HCT116 (cell line): ENCODE measurements around the gene TSC22D3. TPM values are rescaled to one million over a fixed set of nuclear protein-coding genes. Genes with fewer than 3 reads are reported as not detected.

Source experiments
- ATAC-seq: fragments of 200-7000 bp; cut with Tn5 transposase; 2 replicates; pipeline ENCODE4 v1.9.1; 2020; ENCODE audit warnings: mild to moderate bottlenecking, moderate library complexity
- BruUV-seq: library from RNA; stranded (reverse); fragments of 400-500 nt; replicated peaks from 2 replicates; lab custom pipeline; 2021; lab: Mats Ljungman, UMichigan
- CTCF ChIA-PET: fragments of 300-600 bp; sonication (Branson Sonifier 250); formaldehyde crosslinking; loops from one replicate; lab custom pipeline; 2021; ENCODE audit warnings: antibody characterized with exemption; lab: Charles Lee
- POLR2A ChIA-PET: fragments of 300-600, 350-600 bp; sonication (Branson Sonifier 250); formaldehyde crosslinking; loops from one replicate; lab custom pipeline; 2021; ENCODE audit warnings: antibody characterized with exemption; lab: Charles Lee
- RAD21 ChIA-PET, 2 experiments: fragments of 300-600 bp; sonication (Branson Sonifier 250); formaldehyde crosslinking; loops; one replicate each; lab custom pipeline; 2023; ENCODE audit warnings: low total read pairs in 2 of 2; ENCODE audit not compliant: uncharacterized antibody in 2 of 2, unreplicated experiment in 2 of 2, low non-redundant PET in 1 of 2; lab: Charles Lee
- DNase-seq: peaks from one replicate; pipeline ENCODE4 v3.0.0-alpha.2; 2010; ENCODE audit warnings: low read depth, low spot score
- H2AFZ ChIP-seq: fragments of 200-600 bp; shearing (Covaris generic), sonication (generic); 2 replicates; pipeline ENCODE4 v1.6.1; 2017; ENCODE audit warnings: low read depth, mixed run types, mixed read lengths, antibody characterized with exemption, low read length; ENCODE audit not compliant: poor library complexity, severe bottlenecking
- H3K27ac ChIP-seq: 2 replicates; pipeline ENCODE4 v1.5.1; 2012; ENCODE audit warnings: low read depth, low read length
- H3K27me3 ChIP-seq: fragments of 200-600 bp; sonication (generic); 2 replicates; pipeline ENCODE4 v1.6.1; 2016; ENCODE audit warnings: mixed run types, low read length, mixed read lengths; ENCODE audit not compliant: insufficient read depth
- H3K36me3 ChIP-seq, 2 experiments: fragments of 200-500 bp in 1 of 2; fragments of 200-600 bp in 1 of 2; sonication (Bioruptor generic) in 1 of 2; sonication (generic) in 1 of 2; 2 replicates each; pipeline versions ENCODE4 v1.5.1 to v1.6.1; 2014 to 2016; ENCODE audit warnings: low read length in 2 of 2, inconsistent platforms in 1 of 2, mixed read lengths in 1 of 2, mixed run types in 1 of 2; ENCODE audit not compliant: insufficient read depth in 2 of 2, control insufficient read depth in 1 of 2
- H3K4me1 ChIP-seq, 2 experiments: fragments of 200-600 bp in 1 of 2; sonication (generic) in 1 of 2; 2 replicates each; pipeline versions ENCODE4 v1.5.1 to v1.6.1; 2012 to 2017; ENCODE audit warnings: low read length in 2 of 2, inconsistent platforms in 1 of 2, mild to moderate bottlenecking in 1 of 2, mixed read lengths in 1 of 2, mixed run types in 1 of 2, moderate library complexity in 1 of 2; ENCODE audit not compliant: insufficient read depth in 2 of 2, control insufficient read depth in 1 of 2
- H3K4me2 ChIP-seq: fragments of 200-600 bp; sonication (generic); 2 replicates; pipeline ENCODE4 v1.6.1; 2017; ENCODE audit warnings: mixed run types, low read length, mixed read lengths
- H3K4me3 ChIP-seq, 2 experiments: fragments of 200-600 bp in 1 of 2; sonication (generic) in 1 of 2; replicated peaks in 1 of 2; 2 replicates each; pipeline ENCODE4 v1.5.1; 2011 to 2016; ENCODE audit warnings: low read length in 2 of 2, control low read depth in 1 of 2, low read depth in 1 of 2, mild to moderate bottlenecking in 1 of 2, mixed read lengths in 1 of 2, mixed run types in 1 of 2
- H3K79me2 ChIP-seq: fragments of 200-600 bp; sonication (generic); 2 replicates; pipeline ENCODE4 v1.6.1; 2017; ENCODE audit warnings: mild to moderate bottlenecking, mixed run types, low read length, moderate library complexity, mixed read lengths; ENCODE audit not compliant: insufficient read depth
- H3K9ac ChIP-seq: fragments of 200-600 bp; sonication (generic); 2 replicates; pipeline ENCODE4 v1.6.1; 2016; ENCODE audit warnings: low read length, mixed read lengths
- H3K9me2 ChIP-seq: fragments of 200-600 bp; sonication (generic), shearing (Covaris generic); 2 replicates; pipeline ENCODE4 v1.6.1; 2017; ENCODE audit warnings: mixed run types, mild to moderate bottlenecking, moderate library complexity; ENCODE audit not compliant: insufficient read depth
- H3K9me3 ChIP-seq, 2 experiments: fragments of 200-500 bp in 1 of 2; fragments of 200-600 bp in 1 of 2; sonication (Bioruptor generic) in 1 of 2; sonication (generic) in 1 of 2; 2 replicates each; pipeline ENCODE4 v1.6.1; 2014 to 2017; ENCODE audit warnings: low read length in 2 of 2, mixed read lengths in 2 of 2, inconsistent platforms in 1 of 2, low read depth in 1 of 2, mild to moderate bottlenecking in 1 of 2, mixed run types in 1 of 2, moderate library complexity in 1 of 2; ENCODE audit not compliant: control insufficient read depth in 1 of 2, insufficient read depth in 1 of 2
- H4K20me1 ChIP-seq: fragments of 200-600 bp; sonication (generic), shearing (Covaris generic); 2 replicates; pipeline ENCODE4 v1.6.1; 2017; ENCODE audit warnings: mixed run types, mild to moderate bottlenecking, moderate library complexity; ENCODE audit not compliant: insufficient read depth
- CBX3 ChIP-seq: IDR thresholded peaks from 2 replicates; pipeline ENCODE4 v1.6.1; 2012; ENCODE audit warnings: low read depth
- CEBPB ChIP-seq: IDR thresholded peaks from 2 replicates; pipeline ENCODE4 v1.6.1; 2012; ENCODE audit warnings: low read depth
- EGR1 ChIP-seq: IDR thresholded peaks from 2 replicates; pipeline ENCODE4 v1.6.1; 2012; ENCODE audit warnings: low read depth
- EZH2 ChIP-seq: fragments of 200-600 bp; sonication (generic); IDR thresholded peaks from 2 replicates; pipeline ENCODE4 v1.6.1; 2017; ENCODE audit warnings: antibody characterized with exemption, mixed run types
- EZH2phosphoT487 ChIP-seq: fragments of 200-600 bp; IDR thresholded peaks from 2 replicates; pipeline ENCODE4 v1.6.1; 2018; ENCODE audit warnings: antibody characterized with exemption, borderline replicate concordance
- FOSL1 ChIP-seq: IDR thresholded peaks from 2 replicates; pipeline ENCODE4 v1.6.1; 2012; ENCODE audit warnings: low read depth
- JUND ChIP-seq: IDR thresholded peaks from 2 replicates; pipeline ENCODE4 v1.6.1; 2012
- POLR2A ChIP-seq: IDR thresholded peaks from 2 replicates; pipeline ENCODE4 v1.7.0; 2011; ENCODE audit warnings: borderline replicate concordance; ENCODE audit not compliant: insufficient read depth, insufficient read length; ENCODE audit errors: extremely low read depth
- POLR2AphosphoS5 ChIP-seq: IDR thresholded peaks from 2 replicates; pipeline ENCODE4 v1.6.1; 2011; ENCODE audit warnings: mild to moderate bottlenecking, low read depth, low read length, moderate library complexity
- RAD21 ChIP-seq: IDR thresholded peaks from 2 replicates; pipeline ENCODE4 v1.6.1; 2012; ENCODE audit warnings: low read depth, mild to moderate bottlenecking
- SIN3A ChIP-seq: IDR thresholded peaks from 2 replicates; pipeline ENCODE4 v1.6.1; 2012; ENCODE audit warnings: low read depth
- SP1 ChIP-seq: IDR thresholded peaks from 2 replicates; pipeline ENCODE4 v1.6.1; 2012; ENCODE audit warnings: low read depth
- TCF7L2 ChIP-seq: IDR thresholded peaks from 2 replicates; pipeline ENCODE4 v1.7.0; 2011; ENCODE audit warnings: borderline replicate concordance, inconsistent platforms; ENCODE audit not compliant: insufficient read depth, insufficient read length; ENCODE audit errors: extremely low read depth
- YY1 ChIP-seq: IDR thresholded peaks from 2 replicates; pipeline ENCODE4 v1.6.1; 2011; ENCODE audit warnings: low read length, low read depth, moderate library complexity, mild to moderate bottlenecking; ENCODE audit not compliant: insufficient replicate concordance; ENCODE audit errors: extremely low read depth
- ZFX ChIP-seq: fragments of 450-650 bp; IDR thresholded peaks from 2 replicates; pipeline ENCODE4 v1.6.1; 2017
- intact Hi-C: fragments of 100-400 bp; cut with micrococcal nuclease; formaldehyde crosslinking; loops from 2 replicates; pipeline ENCODE4 v1.10.0; 2022
- total RNA-seq: library from RNA; stranded (reverse); gene quantifications from one replicate; pipeline ENCODE4 v1.2.1, GENCODE V29; 2021; ENCODE audit not compliant: unreplicated experiment
- TF ChIP-seq, protein P1 (sequence below): IDR thresholded peaks from 2 replicates; pipeline ENCODE4 v1.6.1; 2012
- TF ChIP-seq, protein P2 (sequence below): IDR thresholded peaks from 2 replicates; pipeline ENCODE4 v1.6.1; 2011; ENCODE audit warnings: mild to moderate bottlenecking, low read length, moderate library complexity; ENCODE audit not compliant: insufficient replicate concordance; ENCODE audit errors: extremely low read depth

The TSC22D3 gene
- total RNA-seq, 1 experiment from 2014 or later = 24.6 TPM

DNA sequence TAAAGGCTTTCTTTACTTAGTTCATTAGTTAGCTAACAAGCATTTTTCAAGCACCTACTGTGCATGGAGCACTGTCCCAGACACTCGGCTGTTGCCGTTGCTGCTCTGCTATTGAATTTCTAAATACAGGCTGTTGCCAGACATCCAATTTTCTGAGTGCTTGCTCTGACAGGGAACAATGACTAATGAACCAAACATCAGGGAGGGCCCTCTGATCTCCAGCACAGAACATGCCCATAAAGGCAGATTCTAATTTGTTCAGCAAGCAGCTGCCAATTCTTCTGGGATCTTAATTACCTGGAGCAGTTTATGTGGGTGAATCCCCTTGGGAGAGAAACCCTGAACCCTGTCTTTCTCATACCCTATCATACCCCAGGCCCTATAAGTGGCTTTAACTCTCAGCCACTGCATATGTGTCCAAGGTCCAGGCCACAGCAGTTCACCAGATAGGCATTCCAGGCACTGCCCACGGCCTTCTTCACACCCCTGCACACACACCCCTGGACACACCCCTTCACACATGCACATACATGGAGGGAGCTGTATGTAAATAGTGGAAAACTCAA lies 27.9 kb downstream of the TSC22D3 start:
- TF ChIP-seq EZH2 (no peak), ZFX (no peak), JUND (no peak), RAD21 (no peak), CBX3 (no peak), FOSL1 (peak; percentile 33; the same call in 1 of the 2 replicates), SIN3A (no peak), SP1 (0 out of 2 replicates have a peak, but pooled peaks have one; percentile 20), POLR2AphosphoS5 (no peak), EGR1 (no peak), TCF7L2 (peak; percentile 59), CEBPB (no peak)
- TF ChIP-seq, protein P1, sequence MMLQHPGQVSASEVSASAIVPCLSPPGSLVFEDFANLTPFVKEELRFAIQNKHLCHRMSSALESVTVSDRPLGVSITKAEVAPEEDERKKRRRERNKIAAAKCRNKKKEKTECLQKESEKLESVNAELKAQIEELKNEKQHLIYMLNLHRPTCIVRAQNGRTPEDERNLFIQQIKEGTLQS = no peak
- TF ChIP-seq, all 23 proteins: peak for 3
- BruUV-seq = no TSS peak
- RAD21 ChIA-PET = no interaction called here
- H3K27me3 ChIP-seq = no peaks in the 10 kb centered on the region
- H3K9ac ChIP-seq = no peak overlapping the region
- no peak overlapping the region for H3K4me3 ChIP-seq
- DNase-seq = no peak
- ATAC-seq = peak; percentile 70
- H4K20me1 ChIP-seq = no peaks in the 10 kb centered on the region
- H3K36me3 ChIP-seq = no peaks in the 10 kb centered on the region
- H3K9me3 ChIP-seq = no peaks in the 10 kb centered on the region
- no peak overlapping the region for H3K27ac ChIP-seq
- POLR2A ChIA-PET = no interaction called here
- H3K4me2 ChIP-seq = peak overlapping the region; percentile 40
- H3K4me1 ChIP-seq = peaks cover 12 to 13% of the 10 kb centered on the region in 2 experiments; a peak in 3 of 4 replicates
- intact Hi-C loops = no loop called here
- H2AFZ ChIP-seq = no peak overlapping the region
- CTCF ChIA-PET = no interaction called here
- H3K9me2 ChIP-seq = no peaks in the 10 kb centered on the region
- no peaks in the 10 kb centered on the region for H3K79me2 ChIP-seq

DNA sequence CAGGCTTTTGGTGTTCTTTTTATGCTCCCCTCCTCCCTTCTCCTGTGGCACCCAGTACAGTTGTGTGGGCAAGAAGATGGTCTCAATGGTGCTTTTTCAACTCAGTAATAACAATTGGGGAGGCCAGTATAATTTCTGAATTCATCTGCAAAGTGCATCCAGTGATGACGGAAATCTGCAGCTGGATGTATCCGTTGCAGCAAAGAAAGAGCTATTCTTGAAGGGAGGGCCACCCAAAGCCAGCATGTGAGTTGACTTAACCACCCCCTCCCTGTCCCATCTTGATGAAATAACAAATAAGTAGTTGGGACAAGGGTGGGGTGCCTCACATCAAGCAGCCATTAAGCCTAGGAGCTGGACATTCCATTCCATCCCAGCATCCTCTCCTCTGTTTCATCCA lies 30.7 kb downstream of the TSC22D3 start:
- no peaks in the 10 kb centered on the region for H3K79me2 ChIP-seq
- no peak overlapping the region for H3K9ac ChIP-seq
- BruUV-seq = no TSS peak
- H4K20me1 ChIP-seq = no peaks in the 10 kb centered on the region
- DNase-seq = no peak
- no peak overlapping the region for H3K27ac ChIP-seq
- intact Hi-C loops = no loop called here
- ChIA-PET CTCF (no interaction called here), RAD21 (no interaction called here), POLR2A (no interaction called here)
- H3K9me2 ChIP-seq = no peaks in the 10 kb centered on the region
- H3K4me3 ChIP-seq = no peak overlapping the region
- no peak overlapping the region for H3K4me2 ChIP-seq
- H3K27me3 ChIP-seq = no peaks in the 10 kb centered on the region
- H3K4me1 ChIP-seq = peaks cover 18 to 24% of the 10 kb centered on the region in 2 experiments
- H2AFZ ChIP-seq = no peak overlapping the region
- H3K36me3 ChIP-seq = no peaks in the 10 kb centered on the region
- no peak for ATAC-seq
- no peaks in the 10 kb centered on the region for H3K9me3 ChIP-seq
- TF ChIP-seq POLR2A = no peak
- TF ChIP-seq, protein P2, sequence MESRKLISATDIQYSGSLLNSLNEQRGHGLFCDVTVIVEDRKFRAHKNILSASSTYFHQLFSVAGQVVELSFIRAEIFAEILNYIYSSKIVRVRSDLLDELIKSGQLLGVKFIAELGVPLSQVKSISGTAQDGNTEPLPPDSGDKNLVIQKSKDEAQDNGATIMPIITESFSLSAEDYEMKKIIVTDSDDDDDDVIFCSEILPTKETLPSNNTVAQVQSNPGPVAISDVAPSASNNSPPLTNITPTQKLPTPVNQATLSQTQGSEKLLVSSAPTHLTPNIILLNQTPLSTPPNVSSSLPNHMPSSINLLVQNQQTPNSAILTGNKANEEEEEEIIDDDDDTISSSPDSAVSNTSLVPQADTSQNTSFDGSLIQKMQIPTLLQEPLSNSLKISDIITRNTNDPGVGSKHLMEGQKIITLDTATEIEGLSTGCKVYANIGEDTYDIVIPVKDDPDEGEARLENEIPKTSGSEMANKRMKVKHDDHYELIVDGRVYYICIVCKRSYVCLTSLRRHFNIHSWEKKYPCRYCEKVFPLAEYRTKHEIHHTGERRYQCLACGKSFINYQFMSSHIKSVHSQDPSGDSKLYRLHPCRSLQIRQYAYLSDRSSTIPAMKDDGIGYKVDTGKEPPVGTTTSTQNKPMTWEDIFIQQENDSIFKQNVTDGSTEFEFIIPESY = no peak
- no peak for TF ChIP-seq FOSL1
- TF ChIP-seq EZH2phosphoT487 = no peak
- TF ChIP-seq JUND = no peak
- TF ChIP-seq YY1 = no peak
